ENCODE data around the gene CNTN1.

The CNTN1 gene

GRCh38 chr12:40903040-40903439 is 210.8 kb downstream of the CNTN1 start:
- H3K4me3 ChIP-seq (ENCODE audit: low read length) = no peak overlapping the region
- TF ChIP-seq ZNF274 (IDR thresholded peaks at IDR 0.05; ENCODE audit: low read depth, low read length) = no peak

GRCh38 chr12:40907115-40907527 is 214.9 kb downstream of the CNTN1 start:
- no peak for TF ChIP-seq ZNF274 (IDR thresholded peaks at IDR 0.05; ENCODE audit: low read depth, low read length)
- no peak overlapping the region for H3K4me3 ChIP-seq (ENCODE audit: low read length)

GRCh38 chr12:40911676-40912075 is 219.4 kb downstream of the CNTN1 start:
- H3K4me3 ChIP-seq (ENCODE audit: low read length) = no peak overlapping the region
- no peak for TF ChIP-seq ZNF274 (IDR thresholded peaks at IDR 0.05; ENCODE audit: low read depth, low read length)

- TF ChIP-seq ZNF274 (IDR thresholded peaks at IDR 0.05; ENCODE audit: low read depth, low read length) = no peak
- H3K4me3 ChIP-seq (ENCODE audit: low read length) = no peak overlapping the region
Measured at GRCh38 chr12:40915172-40915571, 222.9 kb downstream of the CNTN1 start.

- no peak for TF ChIP-seq ZNF274 (IDR thresholded peaks at IDR 0.05; ENCODE audit: low read depth, low read length)
- H3K4me3 ChIP-seq (ENCODE audit: low read length) = no peak overlapping the region
Measured at GRCh38 chr12:40917561-40917960, 225.3 kb downstream of the CNTN1 start.

GRCh38 chr12:40921563-40922163 is 229.4 kb downstream of the CNTN1 start:
- TF ChIP-seq ZNF274 (IDR thresholded peaks at IDR 0.05; ENCODE audit: low read depth, low read length) = no peak
- no peak overlapping the region for H3K4me3 ChIP-seq (ENCODE audit: low read length)

- TF ChIP-seq ZNF274 (IDR thresholded peaks at IDR 0.05; ENCODE audit: low read depth, low read length) = no peak
- H3K4me3 ChIP-seq (ENCODE audit: low read length) = no peak overlapping the region
Measured at GRCh38 chr12:40937891-40938290, 245.7 kb downstream of the CNTN1 start.

GRCh38 chr12:40942326-40942725 is 250.1 kb downstream of the CNTN1 start:
- TF ChIP-seq ZNF274 (IDR thresholded peaks at IDR 0.05; ENCODE audit: low read depth, low read length) = no peak
- no peak overlapping the region for H3K4me3 ChIP-seq (ENCODE audit: low read length)

GRCh38 chr12:40945772-40946171 is 253.5 kb downstream of the CNTN1 start:
- no peak overlapping the region for H3K4me3 ChIP-seq (ENCODE audit: low read length)
- TF ChIP-seq ZNF274 (IDR thresholded peaks at IDR 0.05; ENCODE audit: low read depth, low read length) = no peak

- no peak for TF ChIP-seq ZNF274 (IDR thresholded peaks at IDR 0.05; ENCODE audit: low read depth, low read length)
- no peak overlapping the region for H3K4me3 ChIP-seq (ENCODE audit: low read length)
Measured at GRCh38 chr12:40946612-40947194, 254.5 kb downstream of the CNTN1 start.

- TF ChIP-seq ZNF274 (IDR thresholded peaks at IDR 0.05; ENCODE audit: low read depth, low read length) = no peak
- no peak overlapping the region for H3K4me3 ChIP-seq (ENCODE audit: low read length)
Measured at GRCh38 chr12:40947797-40948196, 255.6 kb downstream of the CNTN1 start.

GRCh38 chr12:40953076-40953475 is 260.8 kb downstream of the CNTN1 start:
- no peak overlapping the region for H3K4me3 ChIP-seq (ENCODE audit: low read length)
- no peak for TF ChIP-seq ZNF274 (IDR thresholded peaks at IDR 0.05; ENCODE audit: low read depth, low read length)

GRCh38 chr12:40957417-40957816 is 265.2 kb downstream of the CNTN1 start:
- H3K4me3 ChIP-seq (ENCODE audit: low read length) = no peak overlapping the region
- no peak for TF ChIP-seq ZNF274 (IDR thresholded peaks at IDR 0.05; ENCODE audit: low read depth, low read length)

GRCh38 chr12:40959041-40959440 is 266.8 kb downstream of the CNTN1 start:
- no peak overlapping the region for H3K4me3 ChIP-seq (ENCODE audit: low read length)
- TF ChIP-seq ZNF274 (IDR thresholded peaks at IDR 0.05; ENCODE audit: low read depth, low read length) = no peak

- TF ChIP-seq ZNF274 (IDR thresholded peaks at IDR 0.05; ENCODE audit: low read depth, low read length) = no peak
- no peak overlapping the region for H3K4me3 ChIP-seq (ENCODE audit: low read length)
Measured at GRCh38 chr12:40963751-40964150, 271.5 kb downstream of the CNTN1 start.

- H3K4me3 ChIP-seq (ENCODE audit: low read length) = no peak overlapping the region
- TF ChIP-seq ZNF274 (IDR thresholded peaks at IDR 0.05; ENCODE audit: low read depth, low read length) = no peak
Measured at GRCh38 chr12:40969796-40970195, 277.6 kb downstream of the CNTN1 start.

All from GM08714 (cell line).